ENCODE results near the gene MMP15. TPM values are rescaled to one million over a fixed set of nuclear protein-coding genes. Genes with fewer than 3 reads are reported as not detected.

MMP15 gene
- total RNA-seq, result 12.3 and 13.4 TPM in 2 replicates

DNA sequence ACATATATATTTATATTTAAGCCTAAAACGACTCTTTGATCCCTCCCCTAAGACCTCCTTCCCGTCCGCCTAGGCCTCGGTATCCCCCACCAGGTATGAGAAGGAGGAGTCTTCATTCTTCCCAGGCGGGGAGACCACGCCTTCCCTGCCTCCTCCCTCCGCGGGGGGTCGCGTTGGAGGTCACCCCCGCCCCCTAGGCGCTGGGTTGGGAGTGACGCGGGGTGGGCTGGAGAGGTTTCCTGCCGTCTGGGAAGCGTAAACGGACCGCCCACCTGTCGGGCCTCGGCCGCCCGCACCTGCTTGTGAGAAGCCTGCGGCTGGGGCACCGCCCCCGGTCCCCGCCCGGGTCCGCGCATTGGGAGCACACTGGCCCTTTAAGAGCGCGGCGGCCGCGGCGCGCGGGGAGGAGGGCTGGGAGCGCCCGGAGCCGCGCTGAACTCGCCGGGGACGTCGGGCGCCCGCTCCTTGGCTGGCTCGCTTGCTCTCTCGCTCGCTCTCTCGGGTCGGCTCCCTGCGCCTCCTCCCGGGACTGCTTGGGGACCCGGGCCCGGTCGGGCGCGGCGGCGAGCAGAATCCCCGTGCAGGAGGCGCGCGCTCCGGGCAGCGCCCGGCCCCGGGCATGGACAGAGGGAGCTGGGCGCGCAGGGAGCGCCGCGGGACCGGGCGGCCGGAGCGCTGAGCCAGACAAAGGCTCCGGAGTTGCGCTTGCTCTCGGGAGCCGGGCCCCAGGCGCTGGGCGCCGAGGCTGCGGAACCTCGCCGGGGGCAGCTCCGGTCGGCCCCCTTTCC, at the start of gene MMP15:
TSS of gene MMP15 (plus strand) at position 404 of the 788 bp plus-strand sequence. CDS start 597 bp downstream, outside the sequence.

DNA sequence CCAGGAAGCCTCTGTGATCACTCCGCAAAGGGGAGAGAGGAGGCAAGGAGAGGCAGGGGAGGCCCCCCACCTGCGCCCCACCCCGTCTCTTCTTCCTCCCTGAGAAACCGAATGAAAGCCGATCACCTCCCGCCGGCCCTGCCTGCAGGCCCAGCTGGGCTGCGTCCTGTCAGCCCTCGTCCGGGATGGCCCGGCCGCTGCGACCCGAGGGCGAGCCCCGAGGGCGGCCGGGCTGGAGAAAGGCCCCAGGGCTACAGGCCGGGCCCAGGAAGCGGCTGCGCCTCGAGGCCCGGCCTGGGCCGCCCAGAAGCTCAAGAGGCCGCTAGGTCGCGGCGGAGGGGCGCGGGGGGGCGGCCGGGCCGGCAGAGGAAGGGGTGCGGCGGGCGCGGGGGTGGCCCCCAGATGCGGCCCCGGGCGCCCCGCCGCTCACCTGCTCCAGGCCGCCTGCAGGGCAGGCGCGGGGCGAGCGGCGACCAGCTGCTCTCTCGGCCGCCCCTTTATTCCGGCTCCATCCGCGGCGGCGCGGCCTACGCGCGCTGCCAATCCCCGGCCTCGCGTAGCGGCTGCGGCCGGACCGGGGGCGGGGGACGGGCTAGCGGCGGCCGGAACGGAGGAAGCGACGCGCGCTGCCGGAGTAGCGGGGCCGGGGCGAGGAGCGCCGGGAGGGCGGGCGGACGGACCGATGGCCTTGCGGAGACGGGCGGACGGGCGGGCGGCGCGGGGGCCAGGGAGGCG, 25.4 kb upstream of the MMP15 start, which contains the start of gene ZNF319:
TSS of gene ZNF319 (minus strand) at position 702 of the 735 bp plus-strand sequence. CDS start 2,407 bp downstream, outside the sequence.

DNA sequence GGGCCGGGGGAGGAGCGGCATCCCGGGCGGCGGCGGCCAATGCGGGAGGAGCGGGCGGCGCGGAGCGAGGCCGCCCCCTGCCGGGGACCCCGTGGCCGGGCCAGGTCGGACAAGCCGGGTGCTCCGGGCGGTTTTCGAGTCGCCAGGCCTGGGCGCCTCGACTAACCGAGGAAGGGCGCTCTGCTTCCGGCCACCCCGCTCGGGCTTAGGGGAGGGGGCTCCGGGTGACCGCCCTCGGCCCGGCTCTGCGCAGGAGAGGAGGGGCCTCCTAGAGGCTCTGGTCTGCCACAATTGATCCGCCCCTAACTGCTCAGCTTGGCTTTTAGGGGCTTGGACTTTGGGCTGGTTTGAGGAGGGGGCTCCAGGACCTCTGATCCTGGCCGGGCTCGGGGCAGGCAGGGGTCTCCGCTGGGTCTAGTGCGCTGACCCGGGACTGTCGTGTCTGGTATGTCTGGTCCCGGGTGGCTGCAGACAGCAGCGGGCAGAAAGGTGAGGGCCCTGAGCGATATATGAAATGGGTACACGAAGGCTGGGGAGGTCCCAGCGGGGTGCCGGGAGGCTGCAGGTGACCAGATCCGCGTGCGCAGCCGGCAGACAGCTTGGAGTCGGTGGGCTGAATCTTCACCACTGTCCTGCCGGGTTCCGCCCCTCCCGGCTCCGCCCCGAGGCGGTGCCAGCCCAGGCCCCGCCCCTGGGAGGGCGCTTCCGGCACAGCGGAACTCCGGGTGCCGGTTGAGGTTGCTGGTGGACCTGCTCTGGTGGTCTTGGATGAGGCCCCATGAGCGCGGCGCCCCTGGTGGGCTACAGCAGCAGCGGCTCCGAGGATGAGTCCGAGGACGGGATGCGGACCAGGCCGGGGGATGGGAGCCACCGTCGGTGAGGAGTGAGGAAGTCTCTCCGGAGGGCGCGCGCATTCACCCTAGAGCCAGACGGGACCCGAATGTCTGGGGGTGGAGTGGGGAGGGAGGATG, 24.6 kb upstream of the MMP15 start, which contains the start of gene USB1:
TSS of gene USB1 (plus strand) at position 702 of the 971 bp plus-strand sequence. CDS start at position 779, 77 bp downstream.

Other genes with a start within 250 kb of the MMP15 start
- gene KIFC3, start 223.3 kb upstream of the MMP15 start, total RNA-seq, result 46.4 and 53.0 TPM in 2 replicates
- gene CNGB1, start 54.6 kb upstream of the MMP15 start, total RNA-seq, result 0.05 TPM in 1 of 2 replicates, not detected in the other
- gene ZNF319, start 25.1 kb upstream of the MMP15 start, total RNA-seq, result 2.5 and 9.8 TPM in 2 replicates
- gene USB1, start 24.3 kb upstream of the MMP15 start, total RNA-seq, result 28.2 and 35.8 TPM in 2 replicates
- gene CFAP20, start 103.6 kb downstream of the MMP15 start, total RNA-seq, result 73.0 and 86.1 TPM in 2 replicates
- 32.1 and 34.1 TPM in 2 replicates for gene CSNK2A2, start 172.4 kb downstream of the MMP15 start, total RNA-seq